Measurements from ENCODE around the gene RAPGEF3. TPM values are rescaled to one million over a fixed set of nuclear protein-coding genes. Genes with fewer than 3 reads are reported as not detected.

Gene RAPGEF3
- total RNA-seq, 2 donors from 2014 or later: 11.4 to 19.6 TPM

- Histone ChIP-seq H3K9ac (ENCODE audit: extremely low read depth, low read length, poor library complexity, severe bottlenecking) (no peak overlapping the region), H3K27me3 (ENCODE audit: control insufficient read depth, insufficient read depth, low read length, poor library complexity, severe bottlenecking) (no peaks in the 10 kb centered on the region), H3K4me1 (ENCODE audit: control insufficient read depth, insufficient read depth, low read length) (no peaks in the 10 kb centered on the region), H3K4me3 (ENCODE audit: low read length) (no peak overlapping the region), H3K9me3 (ENCODE audit: control insufficient read depth, low read length) (no peaks in the 10 kb centered on the region), H3K36me3 (ENCODE audit: control insufficient read depth, insufficient read depth, low read length) (no peaks in the 10 kb centered on the region), H3K27ac (ENCODE audit: low read depth, low read length) (no peak overlapping the region)
- no peak for TF ChIP-seq CTCF (conservative IDR thresholded peaks at IDR 0.05)
- peaks cover 17% of the 10 kb centered on the region for H3K36me3 Mint-ChIP-seq (ENCODE audit: low read depth)
- DNase-seq: no peak
- H3K4me1 Mint-ChIP-seq: peaks cover 16% of the 10 kb centered on the region
- no peak overlapping the region for H3K27ac Mint-ChIP-seq
- H3K27me3 Mint-ChIP-seq (ENCODE audit: insufficient read depth): peaks cover 2% of the 10 kb centered on the region
- H3K9me3 Mint-ChIP-seq: no peaks in the 10 kb centered on the region
- 95 to 100% methylated on average over 4 of the region's 4 CpGs for WGBS, 2 experiments (ENCODE audit: insufficient coverage in 1 of 2, insufficient read length in 1 of 2)
- no peak overlapping the region for H3K4me3 Mint-ChIP-seq
Measured at GRCh38 chr12:47747126-47747525, 11.6 kb downstream of the RAPGEF3 start.

GRCh38 chr12:47746523-47746922 lies 12.2 kb downstream of the RAPGEF3 start:
- Mint-ChIP-seq H3K9me3 (no peaks in the 10 kb centered on the region), H3K27me3 (ENCODE audit: insufficient read depth) (peaks cover 2% of the 10 kb centered on the region), H3K36me3 (ENCODE audit: low read depth) (peaks cover 17% of the 10 kb centered on the region), H3K4me1 (peaks cover 16% of the 10 kb centered on the region), H3K4me3 (no peak overlapping the region), H3K27ac (no peak overlapping the region)
- Histone ChIP-seq H3K9me3 (ENCODE audit: control insufficient read depth, low read length) (no peaks in the 10 kb centered on the region), H3K27me3 (ENCODE audit: control insufficient read depth, insufficient read depth, low read length, poor library complexity, severe bottlenecking) (no peaks in the 10 kb centered on the region), H3K27ac (ENCODE audit: low read depth, low read length) (no peak overlapping the region), H3K4me3 (ENCODE audit: low read length) (no peak overlapping the region), H3K9ac (ENCODE audit: extremely low read depth, low read length, poor library complexity, severe bottlenecking) (no peak overlapping the region), H3K4me1 (ENCODE audit: control insufficient read depth, insufficient read depth, low read length) (no peaks in the 10 kb centered on the region), H3K36me3 (ENCODE audit: control insufficient read depth, insufficient read depth, low read length) (no peaks in the 10 kb centered on the region)
- 90 to 93% methylated on average over 4 to 7 of the region's 7 CpGs for WGBS, 2 experiments (ENCODE audit: insufficient coverage in 1 of 2, insufficient read length in 1 of 2)
- TF ChIP-seq CTCF (conservative IDR thresholded peaks at IDR 0.05): no peak
- no peak for DNase-seq

- Mint-ChIP-seq H3K4me3 (no peak overlapping the region), H3K27me3 (ENCODE audit: insufficient read depth) (peaks cover 2% of the 10 kb centered on the region), H3K9me3 (no peaks in the 10 kb centered on the region), H3K27ac (no peak overlapping the region), H3K36me3 (ENCODE audit: low read depth) (peaks cover 17% of the 10 kb centered on the region), H3K4me1 (peaks cover 16% of the 10 kb centered on the region)
- Histone ChIP-seq H3K9me3 (ENCODE audit: control insufficient read depth, low read length) (no peaks in the 10 kb centered on the region), H3K27me3 (ENCODE audit: control insufficient read depth, insufficient read depth, low read length, poor library complexity, severe bottlenecking) (no peaks in the 10 kb centered on the region), H3K4me3 (ENCODE audit: low read length) (no peak overlapping the region), H3K4me1 (ENCODE audit: control insufficient read depth, insufficient read depth, low read length) (no peaks in the 10 kb centered on the region), H3K9ac (ENCODE audit: extremely low read depth, low read length, poor library complexity, severe bottlenecking) (no peak overlapping the region), H3K36me3 (ENCODE audit: control insufficient read depth, insufficient read depth, low read length) (no peaks in the 10 kb centered on the region), H3K27ac (ENCODE audit: low read depth, low read length) (no peak overlapping the region)
- DNase-seq: no peak
- WGBS, 2 experiments (ENCODE audit: insufficient coverage in 1 of 2, insufficient read length in 1 of 2): 85 to 100% methylated on average over 1 to 5 of the region's 5 CpGs
- no peak for TF ChIP-seq CTCF (conservative IDR thresholded peaks at IDR 0.05)
Measured at GRCh38 chr12:47746073-47746472, 12.6 kb downstream of the RAPGEF3 start.

Measured in endodermal cell (in vitro differentiated cells).